HG03025 (cell line): ENCODE measurements around the gene TRNT1.
A peak's percentile ranks its signal among the peaks of the same experiment; 100 is the strongest.

Experiments
- ATAC-seq: cut with Tn5 transposase; IDR thresholded peaks from one replicate; pipeline ENCODE4 v1.9.1; 2021; ENCODE audit warnings: mild to moderate bottlenecking, moderate library complexity; ENCODE audit not compliant: unreplicated experiment, low FRiP score

TRNT1 gene

GRCh38 chr3:3110299-3110630 is 16.5 kb upstream of the TRNT1 start, which contains the start of gene IL5RA:
Gene IL5RA, minus strand, starts transcription at chr3:3110374. Its CDS starts 5,390 bp downstream, at chr3:3104984.
- ATAC-seq, result peak; percentile 46

- peak; percentile 42 for ATAC-seq
Measured at GRCh38 chr3:3110749-3111361, 15.9 kb upstream of the TRNT1 start.

GRCh38 chr3:3113042-3113709 is 13.6 kb upstream of the TRNT1 start:
- no peak for ATAC-seq

GRCh38 chr3:3117651-3118050 is 9.1 kb upstream of the TRNT1 start:
- ATAC-seq, result no peak

- ATAC-seq, result no peak
Measured at GRCh38 chr3:3119393-3119851, 7.3 kb upstream of the TRNT1 start.

GRCh38 chr3:3125977-3126376 is 763 bp upstream of the TRNT1 start:
- no peak for ATAC-seq

- no peak for ATAC-seq
Measured at GRCh38 chr3:3127432-3128010, 781 bp downstream of the TRNT1 start.

- ATAC-seq, result no peak
Measured at GRCh38 chr3:3129579-3129978, 2.8 kb downstream of the TRNT1 start.

GRCh38 chr3:3133500-3133899 is 6.8 kb downstream of the TRNT1 start:
- no peak for ATAC-seq

GRCh38 chr3:3134750-3135448 is 8.2 kb downstream of the TRNT1 start:
- ATAC-seq, result no peak

GRCh38 chr3:3137526-3137925 is 10.8 kb downstream of the TRNT1 start:
- no peak for ATAC-seq

GRCh38 chr3:3141939-3142338 is 15.2 kb downstream of the TRNT1 start:
- no peak for ATAC-seq

- ATAC-seq, result no peak
Measured at GRCh38 chr3:3145831-3146230, 19.1 kb downstream of the TRNT1 start.

- no peak for ATAC-seq
Measured at GRCh38 chr3:3149560-3149959, 22.8 kb downstream of the TRNT1 start.

GRCh38 chr3:3151513-3151912 is 24.8 kb downstream of the TRNT1 start:
- no peak for ATAC-seq

GRCh38 chr3:3154879-3155610 is 28.3 kb downstream of the TRNT1 start:
- no peak for ATAC-seq

- no peak for ATAC-seq
Measured at GRCh38 chr3:3157484-3157883, 30.7 kb downstream of the TRNT1 start.

GRCh38 chr3:3160826-3161225 is 34.1 kb downstream of the TRNT1 start:
- ATAC-seq, result no peak

- no peak for ATAC-seq
Measured at GRCh38 chr3:3165241-3165640, 38.5 kb downstream of the TRNT1 start.

- ATAC-seq, result no peak
Measured at GRCh38 chr3:3165650-3166049, 38.9 kb downstream of the TRNT1 start.

GRCh38 chr3:3170998-3171397 is 44.3 kb downstream of the TRNT1 start:
- no peak for ATAC-seq
